Esophagus muscularis mucosa (tissue), 4 donors: ENCODE results near the gene KCNB1. TPM values are rescaled to one million over a fixed set of nuclear protein-coding genes. Genes with fewer than 3 reads are reported as not detected.

ENCODE experiments used
- DNase-seq: peaks from one replicate; pipeline ENCODE4 v3.0.0-alpha.2; 2017; ENCODE audit errors: extremely low spot score
- H3K27ac ChIP-seq, 4 donors: fragments of 200-600 bp; sonication (generic); replicated peaks in 1 of 4; 1 replicate in 3 of 4; 2 replicates in 1 of 4; pipeline ENCODE4 v1.5.1; 2016 to 2019; ENCODE audit warnings: mild to moderate bottlenecking in 1 of 4
- H3K27me3 ChIP-seq, 4 donors: fragments of 200-600 bp; sonication (generic); one replicate each; pipeline versions ENCODE4 v1.5.1 to v1.6.0; 2016 to 2019
- H3K36me3 ChIP-seq, 4 donors: fragments of 200-600 bp; sonication (generic); one replicate each; pipeline ENCODE4 v1.5.1; 2016 to 2019
- H3K4me1 ChIP-seq, 4 donors: fragments of 200-600 bp; sonication (generic); one replicate each; pipeline ENCODE4 v1.5.1; 2016 to 2019
- H3K4me3 ChIP-seq, 4 donors: fragments of 200-600 bp; sonication (generic); 1 replicate in 2 of 4; 2 replicates in 2 of 4; pipeline ENCODE4 v1.5.1; 2016 to 2019; ENCODE audit warnings: mild to moderate bottlenecking in 4 of 4, moderate library complexity in 1 of 4
- H3K9me3 ChIP-seq, 4 donors: fragments of 200-600 bp; sonication (generic); 1 replicate in 3 of 4; 2 replicates in 1 of 4; pipeline ENCODE4 v1.5.1; 2016 to 2019
- EP300 ChIP-seq: sonication (generic); formaldehyde crosslinking; IDR thresholded peaks from one replicate; pipeline ENCODE4 v1.6.1; 2017; ENCODE audit warnings: antibody characterized with exemption
- POLR2A ChIP-seq: fragments of 450-650 bp; IDR thresholded peaks from one replicate; pipeline ENCODE4 v1.6.1; 2017; ENCODE audit warnings: antibody characterized with exemption, moderate library complexity, mild to moderate bottlenecking, low read depth
- POLR2AphosphoS5 ChIP-seq, 2 donors: sonication (generic); formaldehyde crosslinking; IDR thresholded peaks; one replicate each; pipeline ENCODE4 v1.6.1; 2017; ENCODE audit warnings: antibody characterized with exemption in 2 of 2
- WGBS: methylation state at CpG from one replicate; pipeline ENCODE4 v1.1.5; 2018; 5-methylcytosine and 5-hydroxymethylcytosine counted together
- intact Hi-C: fragments of 100-400 bp; cut with DNase I; formaldehyde crosslinking; loops from one replicate; pipeline ENCODE4 v1.15.1; 2023
- total RNA-seq, 4 donors: library from RNA; depleted of rRNA; stranded (reverse); fragments of >200 nt; gene quantifications; one replicate each; pipeline versions ENCODE4 v1.1.0 to v1.2.1, GENCODE V29; 2016
- TF ChIP-seq, protein P1 (sequence below), 3 experiments: fragments of 200-600 bp in 2 of 3; fragments of 450-650 bp in 1 of 3; sonication (generic) in 2 of 3; IDR thresholded peaks; one replicate each; pipeline ENCODE4 v1.5.1; 2017 to 2019; ENCODE audit warnings: antibody characterized with exemption in 3 of 3, mild to moderate bottlenecking in 2 of 3, moderate library complexity in 1 of 3

The KCNB1 gene
- total RNA-seq, 4 donors from 2014 or later, result 32.3 to 55.5 (median 51.9) TPM

DNA sequence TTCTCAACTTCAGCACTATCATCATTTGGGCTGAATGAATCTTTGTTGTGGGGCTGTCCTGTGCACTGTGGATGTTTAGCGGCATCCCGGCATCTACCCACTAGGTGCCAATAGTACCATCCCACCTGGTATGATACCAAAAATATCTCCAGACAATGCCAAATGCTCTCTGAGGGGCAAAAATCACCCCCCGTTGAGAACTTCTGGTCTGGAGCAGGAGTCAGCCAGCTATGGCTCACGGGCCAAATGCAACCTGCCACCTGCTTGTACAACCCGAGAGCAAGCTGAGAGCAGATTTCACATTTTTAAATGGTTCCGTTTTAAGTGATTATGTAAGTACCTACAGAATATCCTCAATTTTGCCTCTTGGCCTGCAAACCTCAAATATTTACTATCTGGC lies 26.8 kb downstream of the KCNB1 start:
- TF ChIP-seq, protein P1, sequence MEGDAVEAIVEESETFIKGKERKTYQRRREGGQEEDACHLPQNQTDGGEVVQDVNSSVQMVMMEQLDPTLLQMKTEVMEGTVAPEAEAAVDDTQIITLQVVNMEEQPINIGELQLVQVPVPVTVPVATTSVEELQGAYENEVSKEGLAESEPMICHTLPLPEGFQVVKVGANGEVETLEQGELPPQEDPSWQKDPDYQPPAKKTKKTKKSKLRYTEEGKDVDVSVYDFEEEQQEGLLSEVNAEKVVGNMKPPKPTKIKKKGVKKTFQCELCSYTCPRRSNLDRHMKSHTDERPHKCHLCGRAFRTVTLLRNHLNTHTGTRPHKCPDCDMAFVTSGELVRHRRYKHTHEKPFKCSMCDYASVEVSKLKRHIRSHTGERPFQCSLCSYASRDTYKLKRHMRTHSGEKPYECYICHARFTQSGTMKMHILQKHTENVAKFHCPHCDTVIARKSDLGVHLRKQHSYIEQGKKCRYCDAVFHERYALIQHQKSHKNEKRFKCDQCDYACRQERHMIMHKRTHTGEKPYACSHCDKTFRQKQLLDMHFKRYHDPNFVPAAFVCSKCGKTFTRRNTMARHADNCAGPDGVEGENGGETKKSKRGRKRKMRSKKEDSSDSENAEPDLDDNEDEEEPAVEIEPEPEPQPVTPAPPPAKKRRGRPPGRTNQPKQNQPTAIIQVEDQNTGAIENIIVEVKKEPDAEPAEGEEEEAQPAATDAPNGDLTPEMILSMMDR (IDR thresholded peaks at IDR 0.05), result no peak
- TF ChIP-seq POLR2A (no peak), EP300 (no peak), POLR2AphosphoS5 (IDR thresholded peaks at IDR 0.05) (no peak)
- WGBS, result 90% methylated on average over 6 of the region's 6 CpGs
- intact Hi-C loops, result no loop called here

DNA sequence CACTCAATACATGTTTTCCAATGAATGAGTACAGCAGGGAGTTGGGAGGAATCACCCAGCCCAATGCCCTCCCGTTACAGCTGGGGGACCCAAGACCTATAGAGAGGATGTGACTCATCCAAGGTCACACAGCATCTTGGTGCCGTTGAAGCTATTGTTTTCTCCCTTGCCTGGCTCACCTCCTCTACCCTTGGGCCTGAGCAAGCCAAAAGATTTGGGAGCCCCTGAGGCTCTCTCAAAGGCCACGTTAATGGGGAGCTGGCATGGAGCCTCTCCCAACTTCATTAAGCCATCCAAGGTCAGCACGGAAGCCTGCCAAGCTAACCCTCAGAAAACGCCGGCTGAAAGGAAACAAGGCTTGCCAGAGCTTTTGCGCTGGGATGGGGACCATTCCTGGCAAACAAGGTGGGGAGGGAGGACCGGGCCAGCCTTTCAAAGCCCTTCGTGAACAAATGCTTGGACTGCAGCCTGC lies 30.4 kb downstream of the KCNB1 start:
- Histone ChIP-seq H3K27ac (peak overlapping the region; percentile 85 to 88 (median 86)), H3K36me3 (peaks cover 0 to 4% (median 0%) of the 10 kb centered on the region in 4 donors), H3K27me3 (no peaks in the 10 kb centered on the region), H3K9me3 (no peaks in the 10 kb centered on the region), H3K4me3 (peak overlapping the region in 1 of 4 donors; percentile 2), H3K4me1 (peaks cover 20 to 62% (median 57%) of the 10 kb centered on the region in 4 donors)
- intact Hi-C loops, result no loop called here
- no peak for TF ChIP-seq EP300
- TF ChIP-seq POLR2A, result no peak
- TF ChIP-seq, protein P1 (IDR thresholded peaks at IDR 0.05), result no peak
- TF ChIP-seq POLR2AphosphoS5 (IDR thresholded peaks at IDR 0.05), result peak; percentile 49 to 71
- 22% methylated on average over 8 of the region's 9 CpGs for WGBS
- DNase-seq, result no peak

More for the DNA sequence above, 26.8 kb downstream of the KCNB1 start:
- Histone ChIP-seq H3K36me3 (peaks cover 0 to 4% (median 0%) of the 10 kb centered on the region in 4 donors), H3K4me3 (no peak overlapping the region), H3K9me3 (no peaks in the 10 kb centered on the region), H3K27ac (no peak overlapping the region), H3K4me1 (peaks cover 9 to 41% (median 29%) of the 10 kb centered on the region in 4 donors), H3K27me3 (no peaks in the 10 kb centered on the region)
- DNase-seq, result no peak

GRCh38 chr20:49450281-49450721 lies 32.2 kb downstream of the KCNB1 start:
- Histone ChIP-seq H3K4me1 (peaks cover 37 to 79% (median 74%) of the 10 kb centered on the region in 4 donors), H3K4me3 (no peak overlapping the region), H3K27me3 (no peaks in the 10 kb centered on the region), H3K36me3 (no peaks in the 10 kb centered on the region), H3K27ac (peak overlapping the region; percentile 85 to 88 (median 86)), H3K9me3 (no peaks in the 10 kb centered on the region)
- WGBS, result 52% methylated on average over 11 of the region's 14 CpGs
- intact Hi-C loops, result no loop called here
- TF ChIP-seq, protein P1 (IDR thresholded peaks at IDR 0.05), result no peak
- TF ChIP-seq POLR2A (no peak), EP300 (no peak), POLR2AphosphoS5 (IDR thresholded peaks at IDR 0.05) (peak in 1 of 2 donors; percentile 37)
- DNase-seq, result no peak

- WGBS, result 72% methylated on average over 6 of the region's 6 CpGs
- Histone ChIP-seq H3K4me1 (peaks cover 45 to 93% (median 88%) of the 10 kb centered on the region in 4 donors), H3K27ac (peak overlapping the region; percentile 85 to 88 (median 86)), H3K27me3 (no peaks in the 10 kb centered on the region), H3K4me3 (no peak overlapping the region), H3K9me3 (no peaks in the 10 kb centered on the region), H3K36me3 (no peaks in the 10 kb centered on the region)
- intact Hi-C loops, result loop anchor here (5.0 kb wide), 2 partner anchors 33 to 52 kb away; partner anchors contain the start of gene KCNB1
- DNase-seq, result no peak
- TF ChIP-seq, protein P1 (IDR thresholded peaks at IDR 0.05), result no peak
- TF ChIP-seq POLR2AphosphoS5 (IDR thresholded peaks at IDR 0.05), result no peak
- no peak for TF ChIP-seq EP300
- no peak for TF ChIP-seq POLR2A
Observed at GRCh38 chr20:49448917-49449316, 33.6 kb downstream of the KCNB1 start.
